ENCODE data around the gene IL22.

DNA sequence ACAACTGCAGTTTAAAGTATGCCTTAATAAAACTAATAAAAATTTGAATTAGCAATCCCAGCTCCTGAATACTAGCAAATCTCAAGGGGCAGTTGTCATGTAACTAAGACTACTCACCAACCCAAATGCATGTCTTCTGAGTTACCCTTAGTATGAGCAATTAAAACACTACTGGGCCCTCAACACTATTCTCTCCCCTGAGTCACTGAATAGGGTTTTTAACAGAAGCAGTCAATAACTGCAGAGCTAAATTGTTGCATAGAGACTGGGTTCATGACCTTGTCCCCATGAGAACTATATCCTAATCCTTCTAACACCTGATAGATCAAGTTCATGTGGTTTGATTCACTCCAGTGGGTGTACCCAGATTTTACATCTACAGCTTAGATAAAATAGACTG lies 39.9 kb upstream of the IL22 start:
- TF ChIP-seq GATA2 (IDR thresholded peaks at IDR 0.05; ENCODE audit: low read depth, low read length) (no peak), GATA3 (IDR thresholded peaks at IDR 0.05; ENCODE audit: low read depth, low read length) (no peak)

Data from SH-SY5Y (cell line).